HCT116 (cell line): Measurements from ENCODE around the gene VWF. TPM values are rescaled to one million over a fixed set of nuclear protein-coding genes. Genes with fewer than 3 reads are reported as not detected.

Experiments
- ATAC-seq: fragments of 200-7000 bp; cut with Tn5 transposase; 2 replicates; pipeline ENCODE4 v1.9.1; 2020; ENCODE audit warnings: mild to moderate bottlenecking, moderate library complexity
- BruUV-seq: library from RNA; stranded (reverse); fragments of 400-500 nt; replicated peaks from 2 replicates; lab custom pipeline; 2021; lab: Mats Ljungman, UMichigan
- CTCF ChIA-PET: fragments of 300-600 bp; sonication (Branson Sonifier 250); formaldehyde crosslinking; loops from one replicate; lab custom pipeline; 2021; ENCODE audit warnings: antibody characterized with exemption; lab: Charles Lee
- POLR2A ChIA-PET: fragments of 300-600, 350-600 bp; sonication (Branson Sonifier 250); formaldehyde crosslinking; loops from one replicate; lab custom pipeline; 2021; ENCODE audit warnings: antibody characterized with exemption; lab: Charles Lee
- RAD21 ChIA-PET, 2 experiments: fragments of 300-600 bp; sonication (Branson Sonifier 250); formaldehyde crosslinking; loops; one replicate each; lab custom pipeline; 2023; ENCODE audit warnings: low total read pairs in 2 of 2; ENCODE audit not compliant: uncharacterized antibody in 2 of 2, unreplicated experiment in 2 of 2, low non-redundant PET in 1 of 2; lab: Charles Lee
- DNase-seq: peaks from one replicate; pipeline ENCODE4 v3.0.0-alpha.2; 2010; ENCODE audit warnings: low read depth, low spot score
- H2AFZ ChIP-seq: fragments of 200-600 bp; shearing (Covaris generic), sonication (generic); 2 replicates; pipeline ENCODE4 v1.6.1; 2017; ENCODE audit warnings: low read depth, mixed run types, mixed read lengths, antibody characterized with exemption, low read length; ENCODE audit not compliant: poor library complexity, severe bottlenecking
- H3K27ac ChIP-seq: 2 replicates; pipeline ENCODE4 v1.5.1; 2012; ENCODE audit warnings: low read depth, low read length
- H3K27me3 ChIP-seq: fragments of 200-600 bp; sonication (generic); 2 replicates; pipeline ENCODE4 v1.6.1; 2016; ENCODE audit warnings: mixed run types, low read length, mixed read lengths; ENCODE audit not compliant: insufficient read depth
- H3K36me3 ChIP-seq, 2 experiments: fragments of 200-500 bp in 1 of 2; fragments of 200-600 bp in 1 of 2; sonication (Bioruptor generic) in 1 of 2; sonication (generic) in 1 of 2; 2 replicates each; pipeline versions ENCODE4 v1.5.1 to v1.6.1; 2014 to 2016; ENCODE audit warnings: low read length in 2 of 2, inconsistent platforms in 1 of 2, mixed read lengths in 1 of 2, mixed run types in 1 of 2; ENCODE audit not compliant: insufficient read depth in 2 of 2, control insufficient read depth in 1 of 2
- H3K4me1 ChIP-seq, 2 experiments: fragments of 200-600 bp in 1 of 2; sonication (generic) in 1 of 2; 2 replicates each; pipeline versions ENCODE4 v1.5.1 to v1.6.1; 2012 to 2017; ENCODE audit warnings: low read length in 2 of 2, inconsistent platforms in 1 of 2, mild to moderate bottlenecking in 1 of 2, mixed read lengths in 1 of 2, mixed run types in 1 of 2, moderate library complexity in 1 of 2; ENCODE audit not compliant: insufficient read depth in 2 of 2, control insufficient read depth in 1 of 2
- H3K4me2 ChIP-seq: fragments of 200-600 bp; sonication (generic); 2 replicates; pipeline ENCODE4 v1.6.1; 2017; ENCODE audit warnings: mixed run types, low read length, mixed read lengths
- H3K4me3 ChIP-seq, 2 experiments: fragments of 200-600 bp in 1 of 2; sonication (generic) in 1 of 2; replicated peaks in 1 of 2; 2 replicates each; pipeline ENCODE4 v1.5.1; 2011 to 2016; ENCODE audit warnings: low read length in 2 of 2, control low read depth in 1 of 2, low read depth in 1 of 2, mild to moderate bottlenecking in 1 of 2, mixed read lengths in 1 of 2, mixed run types in 1 of 2
- H3K79me2 ChIP-seq: fragments of 200-600 bp; sonication (generic); 2 replicates; pipeline ENCODE4 v1.6.1; 2017; ENCODE audit warnings: mild to moderate bottlenecking, mixed run types, low read length, moderate library complexity, mixed read lengths; ENCODE audit not compliant: insufficient read depth
- H3K9ac ChIP-seq: fragments of 200-600 bp; sonication (generic); 2 replicates; pipeline ENCODE4 v1.6.1; 2016; ENCODE audit warnings: low read length, mixed read lengths
- H3K9me2 ChIP-seq: fragments of 200-600 bp; sonication (generic), shearing (Covaris generic); 2 replicates; pipeline ENCODE4 v1.6.1; 2017; ENCODE audit warnings: mixed run types, mild to moderate bottlenecking, moderate library complexity; ENCODE audit not compliant: insufficient read depth
- H3K9me3 ChIP-seq, 2 experiments: fragments of 200-500 bp in 1 of 2; fragments of 200-600 bp in 1 of 2; sonication (Bioruptor generic) in 1 of 2; sonication (generic) in 1 of 2; 2 replicates each; pipeline ENCODE4 v1.6.1; 2014 to 2017; ENCODE audit warnings: low read length in 2 of 2, mixed read lengths in 2 of 2, inconsistent platforms in 1 of 2, low read depth in 1 of 2, mild to moderate bottlenecking in 1 of 2, mixed run types in 1 of 2, moderate library complexity in 1 of 2; ENCODE audit not compliant: control insufficient read depth in 1 of 2, insufficient read depth in 1 of 2
- H4K20me1 ChIP-seq: fragments of 200-600 bp; sonication (generic), shearing (Covaris generic); 2 replicates; pipeline ENCODE4 v1.6.1; 2017; ENCODE audit warnings: mixed run types, mild to moderate bottlenecking, moderate library complexity; ENCODE audit not compliant: insufficient read depth
- CBX3 ChIP-seq: IDR thresholded peaks from 2 replicates; pipeline ENCODE4 v1.6.1; 2012; ENCODE audit warnings: low read depth
- CEBPB ChIP-seq: IDR thresholded peaks from 2 replicates; pipeline ENCODE4 v1.6.1; 2012; ENCODE audit warnings: low read depth
- EGR1 ChIP-seq: IDR thresholded peaks from 2 replicates; pipeline ENCODE4 v1.6.1; 2012; ENCODE audit warnings: low read depth
- ELF1 ChIP-seq: IDR thresholded peaks from 2 replicates; pipeline ENCODE4 v1.6.1; 2012; ENCODE audit warnings: low read depth, borderline replicate concordance
- EZH2phosphoT487 ChIP-seq: fragments of 200-600 bp; IDR thresholded peaks from 2 replicates; pipeline ENCODE4 v1.6.1; 2018; ENCODE audit warnings: antibody characterized with exemption, borderline replicate concordance
- FOSL1 ChIP-seq: IDR thresholded peaks from 2 replicates; pipeline ENCODE4 v1.6.1; 2012; ENCODE audit warnings: low read depth
- JUND ChIP-seq: IDR thresholded peaks from 2 replicates; pipeline ENCODE4 v1.6.1; 2012
- POLR2A ChIP-seq: IDR thresholded peaks from 2 replicates; pipeline ENCODE4 v1.7.0; 2011; ENCODE audit warnings: borderline replicate concordance; ENCODE audit not compliant: insufficient read depth, insufficient read length; ENCODE audit errors: extremely low read depth
- RAD21 ChIP-seq: IDR thresholded peaks from 2 replicates; pipeline ENCODE4 v1.6.1; 2012; ENCODE audit warnings: low read depth, mild to moderate bottlenecking
- SP1 ChIP-seq: IDR thresholded peaks from 2 replicates; pipeline ENCODE4 v1.6.1; 2012; ENCODE audit warnings: low read depth
- TCF7L2 ChIP-seq: IDR thresholded peaks from 2 replicates; pipeline ENCODE4 v1.7.0; 2011; ENCODE audit warnings: borderline replicate concordance, inconsistent platforms; ENCODE audit not compliant: insufficient read depth, insufficient read length; ENCODE audit errors: extremely low read depth
- YY1 ChIP-seq: IDR thresholded peaks from 2 replicates; pipeline ENCODE4 v1.6.1; 2011; ENCODE audit warnings: low read length, low read depth, moderate library complexity, mild to moderate bottlenecking; ENCODE audit not compliant: insufficient replicate concordance; ENCODE audit errors: extremely low read depth
- ZNF274 ChIP-seq: fragments of 200-500 bp; sonication (Bioruptor generic); IDR thresholded peaks from 2 replicates; pipeline ENCODE4 v1.6.1; 2014; ENCODE audit warnings: mild to moderate bottlenecking, low read depth, low read length, inconsistent platforms
- intact Hi-C: fragments of 100-400 bp; cut with micrococcal nuclease; formaldehyde crosslinking; loops from 2 replicates; pipeline ENCODE4 v1.10.0; 2022
- total RNA-seq: library from RNA; stranded (reverse); gene quantifications from one replicate; pipeline ENCODE4 v1.2.1, GENCODE V29; 2021; ENCODE audit not compliant: unreplicated experiment
- TF ChIP-seq, protein P1 (sequence below), 3 experiments: fragments of 200-600 bp in 1 of 3; sonication (generic) in 1 of 3; IDR thresholded peaks in 2 of 3; conservative IDR thresholded peaks in 1 of 3; 2 replicates each; pipeline ENCODE4 v1.5.1; 2012 to 2017; ENCODE audit warnings: low read depth in 2 of 3, low read length in 2 of 3, antibody characterized with exemption in 1 of 3, borderline replicate concordance in 1 of 3, control low read depth in 1 of 3, mild to moderate bottlenecking in 1 of 3, mixed read lengths in 1 of 3, mixed run types in 1 of 3, moderate library complexity in 1 of 3; ENCODE audit not compliant: insufficient read depth in 1 of 3
- TF ChIP-seq, protein P2 (sequence below): IDR thresholded peaks from 2 replicates; pipeline ENCODE4 v1.6.1; 2012
- TF ChIP-seq, protein P3 (sequence below): IDR thresholded peaks from 2 replicates; pipeline ENCODE4 v1.6.1; 2011; ENCODE audit warnings: mild to moderate bottlenecking, low read length, moderate library complexity; ENCODE audit not compliant: insufficient replicate concordance; ENCODE audit errors: extremely low read depth
- TF ChIP-seq, protein P4 (sequence below): IDR thresholded peaks from 2 replicates; pipeline ENCODE4 v1.6.1; 2012; ENCODE audit warnings: low read depth

The VWF gene
- total RNA-seq, 1 experiment from 2014 or later = 0.57 TPM

DNA sequence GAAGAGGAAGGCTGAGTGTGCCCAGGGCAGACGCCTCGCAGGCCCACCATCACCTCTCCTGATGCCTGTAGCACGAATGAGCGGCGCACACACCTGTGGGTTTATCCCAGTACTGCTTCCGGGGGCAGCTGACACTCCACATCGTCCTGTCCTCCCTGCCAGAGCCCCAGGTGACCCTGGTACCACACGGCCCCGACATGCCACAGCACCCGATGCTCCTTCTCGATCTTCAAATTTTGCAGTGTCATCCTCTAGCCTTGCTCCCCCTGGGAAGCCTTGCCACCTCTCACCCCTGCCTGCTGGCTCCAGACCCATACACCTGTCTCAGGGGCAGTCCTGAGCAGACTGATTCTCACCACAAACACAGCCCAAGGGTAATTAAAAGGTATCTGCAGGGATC is 220.0 kb downstream of the VWF start (continued):
- TF ChIP-seq, protein P1, sequence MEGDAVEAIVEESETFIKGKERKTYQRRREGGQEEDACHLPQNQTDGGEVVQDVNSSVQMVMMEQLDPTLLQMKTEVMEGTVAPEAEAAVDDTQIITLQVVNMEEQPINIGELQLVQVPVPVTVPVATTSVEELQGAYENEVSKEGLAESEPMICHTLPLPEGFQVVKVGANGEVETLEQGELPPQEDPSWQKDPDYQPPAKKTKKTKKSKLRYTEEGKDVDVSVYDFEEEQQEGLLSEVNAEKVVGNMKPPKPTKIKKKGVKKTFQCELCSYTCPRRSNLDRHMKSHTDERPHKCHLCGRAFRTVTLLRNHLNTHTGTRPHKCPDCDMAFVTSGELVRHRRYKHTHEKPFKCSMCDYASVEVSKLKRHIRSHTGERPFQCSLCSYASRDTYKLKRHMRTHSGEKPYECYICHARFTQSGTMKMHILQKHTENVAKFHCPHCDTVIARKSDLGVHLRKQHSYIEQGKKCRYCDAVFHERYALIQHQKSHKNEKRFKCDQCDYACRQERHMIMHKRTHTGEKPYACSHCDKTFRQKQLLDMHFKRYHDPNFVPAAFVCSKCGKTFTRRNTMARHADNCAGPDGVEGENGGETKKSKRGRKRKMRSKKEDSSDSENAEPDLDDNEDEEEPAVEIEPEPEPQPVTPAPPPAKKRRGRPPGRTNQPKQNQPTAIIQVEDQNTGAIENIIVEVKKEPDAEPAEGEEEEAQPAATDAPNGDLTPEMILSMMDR (IDR thresholded peaks at IDR 0.05 in 2 of 3, conservative IDR thresholded peaks at IDR 0.05 in 1 of 3; ENCODE audit: borderline replicate concordance in 1 of 3, insufficient read depth in 1 of 3, low read depth in 2 of 3, low read length in 2 of 3) = no peak

DNA sequence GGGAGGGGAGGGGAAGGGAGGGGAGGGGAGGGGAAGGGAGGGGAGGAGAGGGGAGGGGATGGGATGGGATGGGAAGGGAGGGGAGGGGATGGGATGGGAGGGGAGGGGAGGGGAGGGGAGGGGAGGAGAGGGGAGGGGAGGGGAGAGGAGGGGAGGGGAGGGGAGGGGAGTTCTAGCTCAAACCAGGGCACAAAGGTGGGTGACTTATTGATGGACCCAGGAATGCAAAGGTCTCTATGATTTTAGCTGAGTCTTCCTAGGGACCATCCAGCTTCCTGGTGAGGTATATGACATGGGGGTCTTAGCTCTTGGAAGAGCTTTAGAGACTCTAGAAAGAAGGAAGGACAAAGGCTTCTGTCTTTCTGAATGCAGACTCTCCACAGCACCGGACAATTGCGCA is 221.7 kb downstream of the VWF start:
- no TSS peak for BruUV-seq
- H3K27me3 ChIP-seq = 0 out of 2 replicates have a peak, but pooled peaks cover 4% of the 10 kb centered on the region

More for the DNA sequence above, 221.7 kb downstream of the VWF start:
- no peak for TF ChIP-seq EGR1
- TF ChIP-seq JUND = no peak
- no peak for TF ChIP-seq CBX3
- TF ChIP-seq TCF7L2 = no peak
- no peak for TF ChIP-seq FOSL1
- TF ChIP-seq EZH2phosphoT487 = no peak
- no peak for TF ChIP-seq ELF1
- TF ChIP-seq SP1 = no peak
- TF ChIP-seq, protein P2, sequence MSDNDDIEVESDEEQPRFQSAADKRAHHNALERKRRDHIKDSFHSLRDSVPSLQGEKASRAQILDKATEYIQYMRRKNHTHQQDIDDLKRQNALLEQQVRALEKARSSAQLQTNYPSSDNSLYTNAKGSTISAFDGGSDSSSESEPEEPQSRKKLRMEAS = no peak
- TF ChIP-seq, protein P3, sequence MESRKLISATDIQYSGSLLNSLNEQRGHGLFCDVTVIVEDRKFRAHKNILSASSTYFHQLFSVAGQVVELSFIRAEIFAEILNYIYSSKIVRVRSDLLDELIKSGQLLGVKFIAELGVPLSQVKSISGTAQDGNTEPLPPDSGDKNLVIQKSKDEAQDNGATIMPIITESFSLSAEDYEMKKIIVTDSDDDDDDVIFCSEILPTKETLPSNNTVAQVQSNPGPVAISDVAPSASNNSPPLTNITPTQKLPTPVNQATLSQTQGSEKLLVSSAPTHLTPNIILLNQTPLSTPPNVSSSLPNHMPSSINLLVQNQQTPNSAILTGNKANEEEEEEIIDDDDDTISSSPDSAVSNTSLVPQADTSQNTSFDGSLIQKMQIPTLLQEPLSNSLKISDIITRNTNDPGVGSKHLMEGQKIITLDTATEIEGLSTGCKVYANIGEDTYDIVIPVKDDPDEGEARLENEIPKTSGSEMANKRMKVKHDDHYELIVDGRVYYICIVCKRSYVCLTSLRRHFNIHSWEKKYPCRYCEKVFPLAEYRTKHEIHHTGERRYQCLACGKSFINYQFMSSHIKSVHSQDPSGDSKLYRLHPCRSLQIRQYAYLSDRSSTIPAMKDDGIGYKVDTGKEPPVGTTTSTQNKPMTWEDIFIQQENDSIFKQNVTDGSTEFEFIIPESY = no peak
- no peak for TF ChIP-seq ZNF274
- TF ChIP-seq, protein P4, sequence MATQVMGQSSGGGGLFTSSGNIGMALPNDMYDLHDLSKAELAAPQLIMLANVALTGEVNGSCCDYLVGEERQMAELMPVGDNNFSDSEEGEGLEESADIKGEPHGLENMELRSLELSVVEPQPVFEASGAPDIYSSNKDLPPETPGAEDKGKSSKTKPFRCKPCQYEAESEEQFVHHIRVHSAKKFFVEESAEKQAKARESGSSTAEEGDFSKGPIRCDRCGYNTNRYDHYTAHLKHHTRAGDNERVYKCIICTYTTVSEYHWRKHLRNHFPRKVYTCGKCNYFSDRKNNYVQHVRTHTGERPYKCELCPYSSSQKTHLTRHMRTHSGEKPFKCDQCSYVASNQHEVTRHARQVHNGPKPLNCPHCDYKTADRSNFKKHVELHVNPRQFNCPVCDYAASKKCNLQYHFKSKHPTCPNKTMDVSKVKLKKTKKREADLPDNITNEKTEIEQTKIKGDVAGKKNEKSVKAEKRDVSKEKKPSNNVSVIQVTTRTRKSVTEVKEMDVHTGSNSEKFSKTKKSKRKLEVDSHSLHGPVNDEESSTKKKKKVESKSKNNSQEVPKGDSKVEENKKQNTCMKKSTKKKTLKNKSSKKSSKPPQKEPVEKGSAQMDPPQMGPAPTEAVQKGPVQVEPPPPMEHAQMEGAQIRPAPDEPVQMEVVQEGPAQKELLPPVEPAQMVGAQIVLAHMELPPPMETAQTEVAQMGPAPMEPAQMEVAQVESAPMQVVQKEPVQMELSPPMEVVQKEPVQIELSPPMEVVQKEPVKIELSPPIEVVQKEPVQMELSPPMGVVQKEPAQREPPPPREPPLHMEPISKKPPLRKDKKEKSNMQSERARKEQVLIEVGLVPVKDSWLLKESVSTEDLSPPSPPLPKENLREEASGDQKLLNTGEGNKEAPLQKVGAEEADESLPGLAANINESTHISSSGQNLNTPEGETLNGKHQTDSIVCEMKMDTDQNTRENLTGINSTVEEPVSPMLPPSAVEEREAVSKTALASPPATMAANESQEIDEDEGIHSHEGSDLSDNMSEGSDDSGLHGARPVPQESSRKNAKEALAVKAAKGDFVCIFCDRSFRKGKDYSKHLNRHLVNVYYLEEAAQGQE = no peak
- TF ChIP-seq RAD21 = no peak
- no peak for TF ChIP-seq YY1
- no peak for TF ChIP-seq CEBPB
- TF ChIP-seq POLR2A = no peak
- Histone ChIP-seq H3K27ac (no peak overlapping the region), H3K4me1 (no peaks in the 10 kb centered on the region), H3K4me2 (no peak overlapping the region), H4K20me1 (no peaks in the 10 kb centered on the region), H3K9ac (no peak overlapping the region), H2AFZ (no peak overlapping the region), H3K36me3 (no peaks in the 10 kb centered on the region), H3K4me3 (no peak overlapping the region), H3K79me2 (no peaks in the 10 kb centered on the region), H3K9me3 (no peaks in the 10 kb centered on the region), H3K9me2 (no peaks in the 10 kb centered on the region)
- intact Hi-C loops = no loop called here
- ChIA-PET RAD21 (no interaction called here), CTCF (interaction anchor here (0.9 to 1.3 kb wide), 2 partner anchors 86 to 135 kb away, joined by 3 to 6 read pairs; no protein-coding TSS in a partner anchor), POLR2A (no interaction called here)
- no peak for DNase-seq
- no peak for ATAC-seq
